ENCODE results near the gene PACRG. TPM values are rescaled to one million over a fixed set of nuclear protein-coding genes. Genes with fewer than 3 reads are reported as not detected.

Gene PACRG
- total RNA-seq, 1 experiment from 2014 or later, result 0.44 TPM

DNA sequence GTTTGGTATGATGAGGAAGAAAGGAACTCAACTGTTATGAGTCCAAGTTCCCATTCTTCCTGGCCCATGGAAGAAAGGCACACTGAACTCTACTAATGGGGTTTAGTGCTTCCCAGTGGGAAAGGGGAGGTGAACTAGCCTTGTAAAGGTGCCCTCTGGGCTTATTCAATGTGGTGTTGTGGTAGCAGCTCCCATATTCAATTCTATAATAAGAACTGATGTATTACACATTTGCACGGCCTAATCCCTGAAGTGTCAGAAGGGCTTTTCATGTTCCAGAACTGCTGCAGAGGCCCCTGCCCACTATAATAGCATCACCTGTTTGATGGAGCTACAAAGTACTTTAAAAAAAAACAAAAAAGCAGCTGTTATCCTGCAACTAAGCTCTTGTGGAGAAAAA lies 17.4 kb upstream of the PACRG start (continued):
- TF ChIP-seq CREM (CRISPR knock-in tag; IDR thresholded peaks at IDR 0.05) (no peak), ZBTB21 (CRISPR knock-in tag; IDR thresholded peaks at IDR 0.05; ENCODE audit: borderline replicate concordance) (no peak), CREB1 (CRISPR knock-in tag; IDR thresholded peaks at IDR 0.05) (no peak), ATF1 (CRISPR knock-in tag; IDR thresholded peaks at IDR 0.05) (no peak), ETV6 (CRISPR knock-in tag; IDR thresholded peaks at IDR 0.05) (no peak)
- TF ChIP-seq, protein P1, sequence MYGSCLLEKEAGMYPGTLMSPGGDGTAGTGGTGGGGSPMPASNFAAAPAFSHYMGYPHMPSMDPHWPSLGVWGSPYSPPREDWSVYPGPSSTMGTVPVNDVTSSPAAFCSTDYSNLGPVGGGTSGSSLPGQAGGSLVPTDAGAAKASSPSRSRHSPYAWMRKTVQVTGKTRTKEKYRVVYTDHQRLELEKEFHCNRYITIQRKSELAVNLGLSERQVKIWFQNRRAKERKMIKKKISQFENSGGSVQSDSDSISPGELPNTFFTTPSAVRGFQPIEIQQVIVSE (CRISPR knock-in tag; IDR thresholded peaks at IDR 0.05; ENCODE audit: borderline replicate concordance), result no peak
- TF ChIP-seq, protein P2, sequence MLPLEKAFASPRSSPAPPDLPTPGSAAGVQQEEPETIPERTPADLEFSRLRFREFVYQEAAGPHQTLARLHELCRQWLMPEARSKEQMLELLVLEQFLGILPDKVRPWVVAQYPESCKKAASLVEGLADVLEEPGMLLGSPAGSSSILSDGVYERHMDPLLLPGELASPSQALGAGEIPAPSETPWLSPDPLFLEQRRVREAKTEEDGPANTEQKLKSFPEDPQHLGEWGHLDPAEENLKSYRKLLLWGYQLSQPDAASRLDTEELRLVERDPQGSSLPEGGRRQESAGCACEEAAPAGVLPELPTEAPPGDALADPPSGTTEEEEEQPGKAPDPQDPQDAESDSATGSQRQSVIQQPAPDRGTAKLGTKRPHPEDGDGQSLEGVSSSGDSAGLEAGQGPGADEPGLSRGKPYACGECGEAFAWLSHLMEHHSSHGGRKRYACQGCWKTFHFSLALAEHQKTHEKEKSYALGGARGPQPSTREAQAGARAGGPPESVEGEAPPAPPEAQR (CRISPR knock-in tag; IDR thresholded peaks at IDR 0.05), result no peak

DNA sequence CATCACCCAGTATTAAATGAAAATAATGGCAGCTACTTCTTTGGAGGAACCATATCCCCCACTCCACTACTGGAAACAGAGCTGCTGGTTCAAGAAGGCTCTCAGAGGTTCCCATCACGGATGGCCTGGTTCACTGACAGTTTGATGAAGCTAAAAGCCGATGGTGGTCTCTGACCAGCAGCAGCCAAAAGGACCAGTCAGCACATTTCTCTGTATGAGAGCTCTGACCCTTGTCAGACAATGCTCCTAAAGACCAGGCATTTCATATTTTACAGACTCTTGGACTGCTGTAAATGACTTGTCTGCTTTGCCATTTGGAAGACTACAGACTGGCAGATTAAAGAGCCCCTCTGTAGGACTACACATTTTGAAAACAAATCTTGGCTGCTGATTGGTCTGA lies 16.8 kb upstream of the PACRG start:
- Mint-ChIP-seq H3K27me3 (ENCODE audit: low read depth) (no peaks in the 10 kb centered on the region), H3K4me1 (peaks cover 18% of the 10 kb centered on the region), H3K36me3 (peaks cover 4% of the 10 kb centered on the region), H3K9me3 (peaks cover 13% of the 10 kb centered on the region), H3K4me3 (no peak overlapping the region), H3K27ac (no peak overlapping the region)
- no peak for DNase-seq (ENCODE audit: low spot score)
- CTCF ChIA-PET, result no interaction called here
- POLR2A ChIA-PET, result no interaction called here
- no peak for ATAC-seq
- TF ChIP-seq IRF2 (CRISPR knock-in tag; IDR thresholded peaks at IDR 0.05; ENCODE audit: borderline replicate concordance, low read depth), result no peak
- no peak for TF ChIP-seq RELA (CRISPR knock-in tag; IDR thresholded peaks at IDR 0.05; ENCODE audit: borderline replicate concordance)
- TF ChIP-seq, protein P3, sequence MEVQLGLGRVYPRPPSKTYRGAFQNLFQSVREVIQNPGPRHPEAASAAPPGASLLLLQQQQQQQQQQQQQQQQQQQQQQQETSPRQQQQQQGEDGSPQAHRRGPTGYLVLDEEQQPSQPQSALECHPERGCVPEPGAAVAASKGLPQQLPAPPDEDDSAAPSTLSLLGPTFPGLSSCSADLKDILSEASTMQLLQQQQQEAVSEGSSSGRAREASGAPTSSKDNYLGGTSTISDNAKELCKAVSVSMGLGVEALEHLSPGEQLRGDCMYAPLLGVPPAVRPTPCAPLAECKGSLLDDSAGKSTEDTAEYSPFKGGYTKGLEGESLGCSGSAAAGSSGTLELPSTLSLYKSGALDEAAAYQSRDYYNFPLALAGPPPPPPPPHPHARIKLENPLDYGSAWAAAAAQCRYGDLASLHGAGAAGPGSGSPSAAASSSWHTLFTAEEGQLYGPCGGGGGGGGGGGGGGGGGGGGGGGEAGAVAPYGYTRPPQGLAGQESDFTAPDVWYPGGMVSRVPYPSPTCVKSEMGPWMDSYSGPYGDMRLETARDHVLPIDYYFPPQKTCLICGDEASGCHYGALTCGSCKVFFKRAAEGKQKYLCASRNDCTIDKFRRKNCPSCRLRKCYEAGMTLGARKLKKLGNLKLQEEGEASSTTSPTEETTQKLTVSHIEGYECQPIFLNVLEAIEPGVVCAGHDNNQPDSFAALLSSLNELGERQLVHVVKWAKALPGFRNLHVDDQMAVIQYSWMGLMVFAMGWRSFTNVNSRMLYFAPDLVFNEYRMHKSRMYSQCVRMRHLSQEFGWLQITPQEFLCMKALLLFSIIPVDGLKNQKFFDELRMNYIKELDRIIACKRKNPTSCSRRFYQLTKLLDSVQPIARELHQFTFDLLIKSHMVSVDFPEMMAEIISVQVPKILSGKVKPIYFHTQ (CRISPR knock-in tag; IDR thresholded peaks at IDR 0.05), result no peak
- TF ChIP-seq FOXK1 (CRISPR knock-in tag; IDR thresholded peaks at IDR 0.05), result no peak
- TF ChIP-seq, protein P4, sequence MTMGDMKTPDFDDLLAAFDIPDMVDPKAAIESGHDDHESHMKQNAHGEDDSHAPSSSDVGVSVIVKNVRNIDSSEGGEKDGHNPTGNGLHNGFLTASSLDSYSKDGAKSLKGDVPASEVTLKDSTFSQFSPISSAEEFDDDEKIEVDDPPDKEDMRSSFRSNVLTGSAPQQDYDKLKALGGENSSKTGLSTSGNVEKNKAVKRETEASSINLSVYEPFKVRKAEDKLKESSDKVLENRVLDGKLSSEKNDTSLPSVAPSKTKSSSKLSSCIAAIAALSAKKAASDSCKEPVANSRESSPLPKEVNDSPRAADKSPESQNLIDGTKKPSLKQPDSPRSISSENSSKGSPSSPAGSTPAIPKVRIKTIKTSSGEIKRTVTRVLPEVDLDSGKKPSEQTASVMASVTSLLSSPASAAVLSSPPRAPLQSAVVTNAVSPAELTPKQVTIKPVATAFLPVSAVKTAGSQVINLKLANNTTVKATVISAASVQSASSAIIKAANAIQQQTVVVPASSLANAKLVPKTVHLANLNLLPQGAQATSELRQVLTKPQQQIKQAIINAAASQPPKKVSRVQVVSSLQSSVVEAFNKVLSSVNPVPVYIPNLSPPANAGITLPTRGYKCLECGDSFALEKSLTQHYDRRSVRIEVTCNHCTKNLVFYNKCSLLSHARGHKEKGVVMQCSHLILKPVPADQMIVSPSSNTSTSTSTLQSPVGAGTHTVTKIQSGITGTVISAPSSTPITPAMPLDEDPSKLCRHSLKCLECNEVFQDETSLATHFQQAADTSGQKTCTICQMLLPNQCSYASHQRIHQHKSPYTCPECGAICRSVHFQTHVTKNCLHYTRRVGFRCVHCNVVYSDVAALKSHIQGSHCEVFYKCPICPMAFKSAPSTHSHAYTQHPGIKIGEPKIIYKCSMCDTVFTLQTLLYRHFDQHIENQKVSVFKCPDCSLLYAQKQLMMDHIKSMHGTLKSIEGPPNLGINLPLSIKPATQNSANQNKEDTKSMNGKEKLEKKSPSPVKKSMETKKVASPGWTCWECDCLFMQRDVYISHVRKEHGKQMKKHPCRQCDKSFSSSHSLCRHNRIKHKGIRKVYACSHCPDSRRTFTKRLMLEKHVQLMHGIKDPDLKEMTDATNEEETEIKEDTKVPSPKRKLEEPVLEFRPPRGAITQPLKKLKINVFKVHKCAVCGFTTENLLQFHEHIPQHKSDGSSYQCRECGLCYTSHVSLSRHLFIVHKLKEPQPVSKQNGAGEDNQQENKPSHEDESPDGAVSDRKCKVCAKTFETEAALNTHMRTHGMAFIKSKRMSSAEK (CRISPR knock-in tag; IDR thresholded peaks at IDR 0.05; ENCODE audit: borderline replicate concordance), result no peak
- TF ChIP-seq, protein P5, sequence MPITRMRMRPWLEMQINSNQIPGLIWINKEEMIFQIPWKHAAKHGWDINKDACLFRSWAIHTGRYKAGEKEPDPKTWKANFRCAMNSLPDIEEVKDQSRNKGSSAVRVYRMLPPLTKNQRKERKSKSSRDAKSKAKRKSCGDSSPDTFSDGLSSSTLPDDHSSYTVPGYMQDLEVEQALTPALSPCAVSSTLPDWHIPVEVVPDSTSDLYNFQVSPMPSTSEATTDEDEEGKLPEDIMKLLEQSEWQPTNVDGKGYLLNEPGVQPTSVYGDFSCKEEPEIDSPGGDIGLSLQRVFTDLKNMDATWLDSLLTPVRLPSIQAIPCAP (CRISPR knock-in tag; IDR thresholded peaks at IDR 0.05), result no peak
- TF ChIP-seq, protein P6, sequence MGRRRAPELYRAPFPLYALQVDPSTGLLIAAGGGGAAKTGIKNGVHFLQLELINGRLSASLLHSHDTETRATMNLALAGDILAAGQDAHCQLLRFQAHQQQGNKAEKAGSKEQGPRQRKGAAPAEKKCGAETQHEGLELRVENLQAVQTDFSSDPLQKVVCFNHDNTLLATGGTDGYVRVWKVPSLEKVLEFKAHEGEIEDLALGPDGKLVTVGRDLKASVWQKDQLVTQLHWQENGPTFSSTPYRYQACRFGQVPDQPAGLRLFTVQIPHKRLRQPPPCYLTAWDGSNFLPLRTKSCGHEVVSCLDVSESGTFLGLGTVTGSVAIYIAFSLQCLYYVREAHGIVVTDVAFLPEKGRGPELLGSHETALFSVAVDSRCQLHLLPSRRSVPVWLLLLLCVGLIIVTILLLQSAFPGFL (CRISPR knock-in tag; IDR thresholded peaks at IDR 0.05; ENCODE audit: borderline replicate concordance), result no peak
